ENCODE measurements around the gene FSTL3. TPM values are rescaled to one million over a fixed set of nuclear protein-coding genes. Genes with fewer than 3 reads are reported as not detected.

Gene FSTL3
- total RNA-seq, 1 experiment from 2014 or later, result 6.0 TPM

GRCh38 chr19:686589-687297 is 10.6 kb downstream of the FSTL3 start:
- Histone ChIP-seq H3K27me3 (replicated peaks; ENCODE audit: insufficient read depth, low read depth, low read length, poor library complexity) (no peaks in the 10 kb centered on the region), H3K36me3 (ENCODE audit: insufficient read depth, low read length, poor library complexity, severe bottlenecking) (no peaks in the 10 kb centered on the region), H3K9me3 (ENCODE audit: low read depth, low read length, poor library complexity, severe bottlenecking) (no peaks in the 10 kb centered on the region), H3K4me3 (ENCODE audit: low read depth, low read length, poor library complexity, severe bottlenecking) (no peak overlapping the region), H3K27ac (ENCODE audit: low read depth, low read length, poor library complexity, severe bottlenecking) (no peak overlapping the region), H3K4me1 (ENCODE audit: insufficient read depth, low read length, poor library complexity, severe bottlenecking) (no peaks in the 10 kb centered on the region)
- intact Hi-C loops (cut with micrococcal nuclease; ENCODE audit: unreplicated experiment), result no loop called here
- POLR2A ChIA-PET (ENCODE audit: low non-redundant PET), result interaction anchor here (0.6 kb wide), 1 partner anchor 1330 kb away, joined by 3 read pairs; no protein-coding TSS in a partner anchor
- no TSS peak for BruUV-seq (replicated peaks)
- CTCF ChIA-PET, result no interaction called here
- TF ChIP-seq CTCF (conservative IDR thresholded peaks at IDR 0.05; ENCODE audit: low read depth, low read length) (no peak), EZH2 (IDR thresholded peaks at IDR 0.05; ENCODE audit: borderline replicate concordance, low read depth, low read length, poor library complexity, severe bottlenecking) (no peak)
- DNase-seq (ENCODE audit: low spot score), result no peak

GRCh38 chr19:687569-688166 is 11.5 kb downstream of the FSTL3 start:
- Histone ChIP-seq H3K4me1 (ENCODE audit: insufficient read depth, low read length, poor library complexity, severe bottlenecking) (no peaks in the 10 kb centered on the region), H3K27ac (ENCODE audit: low read depth, low read length, poor library complexity, severe bottlenecking) (no peak overlapping the region), H3K9me3 (ENCODE audit: low read depth, low read length, poor library complexity, severe bottlenecking) (no peaks in the 10 kb centered on the region), H3K4me3 (ENCODE audit: low read depth, low read length, poor library complexity, severe bottlenecking) (no peak overlapping the region), H3K36me3 (ENCODE audit: insufficient read depth, low read length, poor library complexity, severe bottlenecking) (no peaks in the 10 kb centered on the region), H3K27me3 (replicated peaks; ENCODE audit: insufficient read depth, low read depth, low read length, poor library complexity) (no peaks in the 10 kb centered on the region)
- ChIA-PET POLR2A (ENCODE audit: low non-redundant PET) (no interaction called here), CTCF (no interaction called here)
- DNase-seq (ENCODE audit: low spot score), result no peak
- intact Hi-C loops (cut with micrococcal nuclease; ENCODE audit: unreplicated experiment), result no loop called here
- TF ChIP-seq EZH2 (IDR thresholded peaks at IDR 0.05; ENCODE audit: borderline replicate concordance, low read depth, low read length, poor library complexity, severe bottlenecking) (no peak), CTCF (conservative IDR thresholded peaks at IDR 0.05; ENCODE audit: low read depth, low read length) (no peak)
- no TSS peak for BruUV-seq (replicated peaks)

- CTCF ChIA-PET, result no interaction called here
- H3K4me1 ChIP-seq (ENCODE audit: insufficient read depth, low read length, poor library complexity, severe bottlenecking), result no peaks in the 10 kb centered on the region
- BruUV-seq (replicated peaks), result no TSS peak
- TF ChIP-seq CTCF (conservative IDR thresholded peaks at IDR 0.05; ENCODE audit: low read depth, low read length), result no peak
- TF ChIP-seq EZH2 (IDR thresholded peaks at IDR 0.05; ENCODE audit: borderline replicate concordance, low read depth, low read length, poor library complexity, severe bottlenecking), result no peak
- no peaks in the 10 kb centered on the region for H3K27me3 ChIP-seq (replicated peaks; ENCODE audit: insufficient read depth, low read depth, low read length, poor library complexity)
- intact Hi-C loops (cut with micrococcal nuclease; ENCODE audit: unreplicated experiment), result no loop called here
- no peak overlapping the region for H3K4me3 ChIP-seq (ENCODE audit: low read depth, low read length, poor library complexity, severe bottlenecking)
- DNase-seq (ENCODE audit: low spot score), result no peak
- no peaks in the 10 kb centered on the region for H3K9me3 ChIP-seq (ENCODE audit: low read depth, low read length, poor library complexity, severe bottlenecking)
- POLR2A ChIA-PET (ENCODE audit: low non-redundant PET), result no interaction called here
- H3K36me3 ChIP-seq (ENCODE audit: insufficient read depth, low read length, poor library complexity, severe bottlenecking), result no peaks in the 10 kb centered on the region
- H3K27ac ChIP-seq (ENCODE audit: low read depth, low read length, poor library complexity, severe bottlenecking), result no peak overlapping the region
Measured at GRCh38 chr19:688214-688613, 12.0 kb downstream of the FSTL3 start.

All from A673 (cell line).